SU-DHL-6 (cell line): ENCODE measurements around the gene TRIM2.

Source experiments
- EZH2phosphoT487 ChIP-seq: fragments of 200-600 bp; sonication (generic), shearing (Covaris generic); conservative IDR thresholded peaks from 2 replicates; pipeline ENCODE4 v1.6.1; 2018; ENCODE audit warnings: mild to moderate bottlenecking, antibody characterized with exemption, low read length, moderate library complexity, mixed read lengths
- TF ChIP-seq, protein P1 (sequence below): fragments of 200-600 bp; sonication (generic); IDR thresholded peaks from one replicate; pipeline ENCODE4 v1.5.1; 2017; ENCODE audit warnings: antibody characterized with exemption, mild to moderate bottlenecking, low read length, moderate library complexity; ENCODE audit not compliant: insufficient read depth, poor library complexity, severe bottlenecking

DNA sequence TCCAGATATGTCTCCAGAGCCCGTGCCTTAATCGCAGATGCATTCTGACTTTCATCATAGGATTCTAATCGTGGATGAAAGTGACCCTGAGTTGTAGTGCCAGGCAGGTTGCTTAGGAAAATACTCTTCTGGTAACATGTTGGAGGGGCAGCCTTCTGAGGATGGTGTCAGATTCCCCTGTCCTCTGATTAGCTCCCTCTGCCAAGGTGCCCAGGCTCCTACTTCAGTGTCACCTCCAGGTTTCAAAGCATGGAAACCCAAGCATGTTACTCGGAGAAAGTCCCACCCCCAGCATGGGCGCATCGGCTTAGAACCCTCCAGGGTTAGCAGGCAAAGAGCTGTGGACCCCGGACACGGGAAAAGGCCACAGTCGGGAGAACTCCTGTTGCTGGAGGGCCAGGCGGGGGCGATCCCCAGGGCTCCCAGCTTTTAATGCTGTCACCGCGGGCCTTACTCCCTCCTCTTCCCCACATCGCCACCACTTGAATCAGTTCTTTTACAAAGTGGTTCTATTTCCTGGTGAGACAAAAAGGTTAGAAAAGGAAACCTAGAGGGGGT, 44.5 kb downstream of the TRIM2 start:
- TF ChIP-seq, protein P1, sequence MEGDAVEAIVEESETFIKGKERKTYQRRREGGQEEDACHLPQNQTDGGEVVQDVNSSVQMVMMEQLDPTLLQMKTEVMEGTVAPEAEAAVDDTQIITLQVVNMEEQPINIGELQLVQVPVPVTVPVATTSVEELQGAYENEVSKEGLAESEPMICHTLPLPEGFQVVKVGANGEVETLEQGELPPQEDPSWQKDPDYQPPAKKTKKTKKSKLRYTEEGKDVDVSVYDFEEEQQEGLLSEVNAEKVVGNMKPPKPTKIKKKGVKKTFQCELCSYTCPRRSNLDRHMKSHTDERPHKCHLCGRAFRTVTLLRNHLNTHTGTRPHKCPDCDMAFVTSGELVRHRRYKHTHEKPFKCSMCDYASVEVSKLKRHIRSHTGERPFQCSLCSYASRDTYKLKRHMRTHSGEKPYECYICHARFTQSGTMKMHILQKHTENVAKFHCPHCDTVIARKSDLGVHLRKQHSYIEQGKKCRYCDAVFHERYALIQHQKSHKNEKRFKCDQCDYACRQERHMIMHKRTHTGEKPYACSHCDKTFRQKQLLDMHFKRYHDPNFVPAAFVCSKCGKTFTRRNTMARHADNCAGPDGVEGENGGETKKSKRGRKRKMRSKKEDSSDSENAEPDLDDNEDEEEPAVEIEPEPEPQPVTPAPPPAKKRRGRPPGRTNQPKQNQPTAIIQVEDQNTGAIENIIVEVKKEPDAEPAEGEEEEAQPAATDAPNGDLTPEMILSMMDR: no peak
- no peak for TF ChIP-seq EZH2phosphoT487
